Renal pelvis (tissue), 4 donors: Measurements from ENCODE around the gene CCR9. TPM values are rescaled to one million over a fixed set of nuclear protein-coding genes. Genes with fewer than 3 reads are reported as not detected.

Experiments
- DNase-seq: peaks from one replicate; pipeline ENCODE4 v3.0.0-alpha.2; 2013
- polyA plus RNA-seq, 3 donors: library from polyadenylated mRNA; unstranded; fragments of 120-200 nt; gene quantifications; one replicate each; pipeline ENCODE4 v1.2.1, GENCODE V29; 2013; ENCODE audit not compliant: insufficient read length in 3 of 3

Gene CCR9
- polyA plus RNA-seq, 3 donors, result 0.10 to 0.13 TPM; not detected in 1

- DNase-seq, result no peak
Measured at GRCh38 chr3:45936261-45936660, 49.9 kb downstream of the CCR9 start.

GRCh38 chr3:45937206-45938042 lies 51.1 kb downstream of the CCR9 start:
- DNase-seq, result no peak

GRCh38 chr3:45938043-45938435 lies 51.7 kb downstream of the CCR9 start:
- DNase-seq, result no peak

GRCh38 chr3:45938864-45939263 lies 52.5 kb downstream of the CCR9 start:
- DNase-seq, result peak; percentile 88

GRCh38 chr3:45939341-45939771 lies 53.0 kb downstream of the CCR9 start:
- no peak for DNase-seq

GRCh38 chr3:45940004-45940780 lies 53.8 kb downstream of the CCR9 start:
- DNase-seq, result no peak

- DNase-seq, result no peak
Measured at GRCh38 chr3:45940781-45941365, 54.5 kb downstream of the CCR9 start.

GRCh38 chr3:45942051-45942825 lies 55.9 kb downstream of the CCR9 start:
- DNase-seq, result no peak

GRCh38 chr3:45943207-45943846 lies 57.0 kb downstream of the CCR9 start, which contains the start of gene CXCR6:
Gene CXCR6, plus strand, starts transcription at chr3:45943464. Its CDS starts 3,018 bp downstream, at chr3:45946482.
- no peak for DNase-seq

- no peak for DNase-seq
Measured at GRCh38 chr3:45944830-45945620, 58.7 kb downstream of the CCR9 start.

- no peak for DNase-seq
Measured at GRCh38 chr3:45946307-45946706, 60.0 kb downstream of the CCR9 start.

GRCh38 chr3:45946875-45947274 lies 60.5 kb downstream of the CCR9 start:
- DNase-seq, result no peak

GRCh38 chr3:45947361-45947760 lies 61.0 kb downstream of the CCR9 start:
- no peak for DNase-seq

- no peak for DNase-seq
Measured at GRCh38 chr3:45948311-45948781, 62.0 kb downstream of the CCR9 start.

- no peak for DNase-seq
Measured at GRCh38 chr3:45948881-45949280, 62.5 kb downstream of the CCR9 start.

- no peak for DNase-seq
Measured at GRCh38 chr3:45949432-45949831, 63.1 kb downstream of the CCR9 start.

- no peak for DNase-seq
Measured at GRCh38 chr3:45950131-45950530, 63.8 kb downstream of the CCR9 start.

- DNase-seq, result no peak
Measured at GRCh38 chr3:45950686-45951600, 64.6 kb downstream of the CCR9 start.

GRCh38 chr3:45951946-45952345 lies 65.6 kb downstream of the CCR9 start:
- DNase-seq, result no peak
